Stimulated activated CD4-positive, alpha-beta T cell treated with anti-CD3 and anti-CD28 coated beads, Interleukin-1b, Interleukin-23, amount 100 ng/mL, for 4 hours (primary cell): Measurements from ENCODE around the gene TP53I13.
A peak's percentile ranks its signal among the peaks of the same experiment; 100 is the strongest.

Source experiments
- DNase-seq, 2 donors: peaks; one replicate each; pipeline ENCODE4 v3.0.0-alpha.2; 2020; ENCODE audit warnings: low read depth in 2 of 2

Gene TP53I13

DNA sequence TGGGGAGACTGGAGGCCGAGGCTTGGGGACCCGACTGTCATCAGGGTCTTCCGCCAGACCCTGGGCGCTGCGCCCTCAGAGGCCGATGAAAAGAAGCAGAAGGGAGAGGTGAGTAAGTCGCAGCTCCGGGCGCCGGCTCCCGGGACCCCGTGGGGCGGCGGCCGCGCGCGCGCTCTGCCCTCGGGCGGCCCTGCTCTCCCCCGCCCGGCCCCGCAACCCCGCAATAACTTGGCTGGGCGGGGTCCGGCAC lies 1.3 kb upstream of the TP53I13 start:
- no peak for DNase-seq

DNA sequence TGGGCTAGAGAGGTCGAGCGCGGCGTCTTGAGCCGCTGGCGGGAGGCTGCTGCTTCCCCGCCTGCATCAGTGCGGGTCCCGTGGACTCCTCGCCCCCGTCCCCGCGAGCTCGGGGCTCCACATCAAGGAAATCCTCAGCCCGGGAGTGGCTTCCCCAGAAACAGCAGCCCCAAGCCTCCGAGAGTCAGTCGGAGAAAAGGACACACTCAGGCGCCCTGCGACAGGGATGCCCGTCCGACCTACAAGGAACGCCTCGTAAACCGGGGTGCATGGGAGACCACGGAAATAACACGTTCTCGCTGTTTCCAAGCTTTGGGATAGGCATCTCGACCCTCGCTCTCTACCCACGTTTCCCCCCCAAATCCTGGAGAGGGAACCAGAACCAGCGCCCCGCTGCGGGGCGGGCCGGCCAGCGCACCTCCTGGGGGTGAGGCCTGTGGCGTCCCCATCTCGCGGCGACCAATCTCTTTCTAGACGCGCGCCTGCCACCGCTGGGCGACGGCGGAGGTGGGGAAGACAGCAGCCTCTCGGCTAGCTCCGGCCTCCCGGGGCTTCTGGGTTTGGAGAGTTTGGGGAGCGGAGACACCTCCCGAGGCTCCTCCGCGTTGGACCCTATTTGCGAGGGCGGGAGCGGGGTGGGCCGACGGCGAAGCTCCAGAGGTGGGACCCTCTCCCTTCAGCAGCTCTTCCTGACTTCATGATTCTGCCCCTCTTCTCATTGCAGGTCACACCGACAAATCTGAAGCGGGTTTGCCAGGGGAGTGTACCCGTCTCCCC lies 759 bp upstream of the TP53I13 start:
- DNase-seq = peak; percentile 53 to 60

DNA sequence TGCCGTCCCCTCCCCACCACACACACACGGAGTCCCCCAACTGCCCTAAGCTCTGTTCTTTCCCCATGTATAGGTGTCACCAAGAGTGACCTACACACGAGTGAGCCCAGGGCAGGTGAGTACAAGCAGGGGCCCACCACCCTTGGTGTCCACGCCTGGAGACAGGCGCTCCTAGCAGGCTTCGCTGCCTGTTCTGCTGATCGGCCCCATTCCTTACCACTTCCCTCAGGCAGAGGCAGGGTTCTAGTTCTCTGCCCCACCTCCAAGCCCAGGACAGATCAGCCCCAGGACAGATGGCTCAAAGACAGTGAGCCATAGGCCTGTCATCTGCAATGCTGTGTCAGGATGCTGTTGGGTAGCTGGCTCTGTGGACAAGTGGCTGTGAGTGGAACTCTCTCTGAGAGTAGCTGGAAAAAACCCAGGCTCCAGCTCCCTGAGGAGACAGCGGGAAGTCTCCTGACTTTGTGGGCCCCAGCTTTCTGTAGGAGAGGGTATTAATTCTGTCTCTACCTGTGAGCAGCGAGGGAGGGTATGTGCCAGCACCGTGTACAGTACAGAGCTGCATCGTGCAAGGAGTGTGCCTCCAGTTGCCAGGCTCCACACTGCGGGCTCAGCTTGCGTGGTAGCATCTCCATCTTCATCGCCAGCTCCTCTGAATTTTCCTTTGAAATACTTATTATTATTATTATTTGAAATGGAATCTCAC lies 897 bp downstream of the TP53I13 start:
- no peak for DNase-seq

DNA sequence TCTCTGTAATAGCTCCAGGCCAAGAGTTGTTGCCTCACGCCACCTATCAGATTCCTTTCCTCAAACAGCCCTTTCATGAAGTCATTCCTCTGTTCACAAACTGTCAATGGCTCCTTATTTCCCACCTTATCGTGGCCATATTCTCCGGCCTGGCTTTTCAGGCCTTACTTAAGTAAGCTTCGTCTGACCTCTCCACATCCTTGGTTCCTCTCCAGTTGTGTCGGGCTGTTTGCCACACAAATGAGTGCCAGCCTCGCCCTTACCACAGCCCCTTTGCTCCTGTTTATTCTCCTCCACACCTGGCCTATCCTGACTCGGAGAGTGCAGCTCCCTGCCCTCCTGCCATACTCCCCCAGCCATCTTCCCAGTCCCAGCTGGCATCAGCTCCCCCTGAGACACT lies 2.0 kb downstream of the TP53I13 start:
- DNase-seq = no peak

DNA sequence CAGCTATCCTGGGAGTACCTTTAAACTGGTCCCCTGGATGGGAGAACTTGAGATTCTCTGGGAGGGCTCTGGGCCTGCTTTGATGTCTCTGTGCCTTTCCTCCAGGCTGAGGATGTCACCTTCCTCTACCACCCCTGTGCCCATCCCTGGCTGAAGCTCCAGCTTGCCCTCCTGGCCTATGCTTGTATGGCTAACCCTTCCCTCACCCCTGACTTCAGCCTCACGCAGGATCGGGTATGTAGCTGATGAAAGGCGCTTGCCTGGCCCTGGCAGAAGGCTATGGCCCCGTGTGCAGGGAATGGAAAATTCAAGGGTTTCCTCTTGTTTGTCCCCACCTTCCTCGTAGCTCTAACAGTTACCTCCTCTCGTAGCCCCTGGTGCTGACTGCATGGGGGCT lies 3.0 kb downstream of the TP53I13 start:
- DNase-seq = no peak

DNA sequence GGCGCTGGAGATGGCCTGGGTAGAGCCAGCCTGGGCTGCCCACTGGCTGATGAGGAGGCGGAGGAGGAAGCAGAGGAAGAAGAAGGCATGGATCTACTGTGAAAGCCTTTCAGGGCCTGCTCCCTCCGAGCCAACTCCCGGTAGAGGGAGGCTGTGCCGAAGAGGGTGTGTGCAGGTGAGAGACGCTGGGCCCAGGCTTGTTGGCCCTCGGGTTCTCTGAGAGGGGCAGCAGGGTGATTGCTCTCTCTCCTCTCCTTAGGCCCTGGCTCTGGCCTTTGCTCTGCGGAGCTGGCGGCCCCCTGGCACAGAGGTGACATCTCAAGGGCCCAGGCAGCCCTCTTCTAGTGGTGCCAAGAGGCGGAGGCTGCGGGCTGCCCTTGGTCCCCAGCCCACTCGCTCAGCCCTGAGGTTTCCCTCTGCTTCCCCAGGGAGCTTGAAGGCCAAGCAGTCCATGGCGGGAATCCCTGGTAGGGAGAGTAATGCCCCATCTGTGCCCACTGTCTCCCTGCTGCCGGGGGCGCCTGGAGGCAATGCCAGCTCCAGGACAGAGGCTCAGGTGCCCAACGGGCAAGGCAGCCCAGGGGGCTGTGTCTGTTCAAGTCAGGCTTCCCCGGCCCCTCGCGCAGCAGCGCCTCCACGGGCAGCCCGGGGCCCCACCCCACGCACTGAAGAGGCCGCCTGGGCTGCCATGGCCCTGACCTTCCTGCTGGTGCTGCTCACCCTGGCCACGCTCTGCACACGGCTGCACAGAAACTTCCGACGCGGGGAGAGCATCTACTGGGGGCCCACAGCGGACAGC lies 3.6 kb downstream of the TP53I13 start:
- no peak for DNase-seq

DNA sequence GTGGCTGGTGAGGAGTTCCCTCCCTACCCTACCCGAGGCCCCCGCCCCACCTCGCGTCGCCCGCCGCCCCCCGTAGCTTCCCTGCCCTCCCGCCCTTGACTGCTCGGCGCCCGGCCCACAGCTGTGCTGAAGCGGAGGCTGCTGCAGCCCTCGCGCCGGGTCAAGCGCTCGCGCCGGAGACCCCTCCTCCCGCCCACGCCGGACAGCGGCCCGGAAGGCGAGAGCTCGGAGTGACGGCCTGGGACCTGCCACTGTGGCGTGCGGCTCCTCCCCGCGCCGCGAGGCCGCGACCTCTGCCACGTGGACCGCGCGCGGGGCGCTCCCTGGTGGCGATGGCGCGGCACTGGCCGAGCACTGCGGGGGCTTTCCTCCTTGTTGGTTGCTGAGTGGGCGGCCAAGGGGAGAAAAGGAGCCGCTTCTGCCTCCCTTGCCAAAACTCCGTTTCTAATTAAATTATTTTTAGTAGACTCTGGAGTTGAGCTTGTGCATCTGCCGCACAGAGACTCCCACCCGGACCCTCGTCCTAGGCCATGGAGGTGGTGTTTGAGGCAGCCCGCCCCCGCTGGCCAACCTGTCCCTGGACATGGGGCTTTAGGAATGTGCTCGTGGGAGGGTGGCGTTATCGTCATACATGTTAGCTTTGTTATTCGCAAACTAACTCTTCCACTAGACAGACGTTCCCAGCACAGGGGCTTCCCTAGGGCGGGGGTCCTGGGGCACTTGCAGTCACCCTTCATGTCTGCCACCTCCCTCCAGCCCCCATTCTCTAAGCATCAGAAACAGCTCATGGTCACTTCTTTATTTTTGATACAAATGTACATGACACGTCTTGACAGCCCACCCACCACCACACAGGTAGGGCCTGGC lies 4.4 kb downstream of the TP53I13 start:
- DNase-seq = peak; percentile 58 to 61

DNA sequence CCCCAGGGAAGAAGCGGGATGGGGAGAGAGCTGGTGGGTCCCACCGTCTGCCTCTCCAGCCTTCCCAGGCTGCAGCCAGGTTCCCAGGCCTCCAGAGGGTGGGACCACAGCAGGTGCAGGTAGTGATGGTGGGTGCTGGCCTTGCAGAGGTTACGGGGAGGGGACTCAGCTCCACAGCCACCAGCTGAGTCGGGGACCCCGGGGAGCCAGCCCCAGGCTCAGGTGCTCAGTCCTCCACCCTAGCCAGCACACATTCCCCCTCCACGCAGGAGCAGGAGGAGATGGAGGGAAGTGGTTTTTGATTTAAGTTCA lies 5.0 kb downstream of the TP53I13 start:
- DNase-seq = no peak

DNA sequence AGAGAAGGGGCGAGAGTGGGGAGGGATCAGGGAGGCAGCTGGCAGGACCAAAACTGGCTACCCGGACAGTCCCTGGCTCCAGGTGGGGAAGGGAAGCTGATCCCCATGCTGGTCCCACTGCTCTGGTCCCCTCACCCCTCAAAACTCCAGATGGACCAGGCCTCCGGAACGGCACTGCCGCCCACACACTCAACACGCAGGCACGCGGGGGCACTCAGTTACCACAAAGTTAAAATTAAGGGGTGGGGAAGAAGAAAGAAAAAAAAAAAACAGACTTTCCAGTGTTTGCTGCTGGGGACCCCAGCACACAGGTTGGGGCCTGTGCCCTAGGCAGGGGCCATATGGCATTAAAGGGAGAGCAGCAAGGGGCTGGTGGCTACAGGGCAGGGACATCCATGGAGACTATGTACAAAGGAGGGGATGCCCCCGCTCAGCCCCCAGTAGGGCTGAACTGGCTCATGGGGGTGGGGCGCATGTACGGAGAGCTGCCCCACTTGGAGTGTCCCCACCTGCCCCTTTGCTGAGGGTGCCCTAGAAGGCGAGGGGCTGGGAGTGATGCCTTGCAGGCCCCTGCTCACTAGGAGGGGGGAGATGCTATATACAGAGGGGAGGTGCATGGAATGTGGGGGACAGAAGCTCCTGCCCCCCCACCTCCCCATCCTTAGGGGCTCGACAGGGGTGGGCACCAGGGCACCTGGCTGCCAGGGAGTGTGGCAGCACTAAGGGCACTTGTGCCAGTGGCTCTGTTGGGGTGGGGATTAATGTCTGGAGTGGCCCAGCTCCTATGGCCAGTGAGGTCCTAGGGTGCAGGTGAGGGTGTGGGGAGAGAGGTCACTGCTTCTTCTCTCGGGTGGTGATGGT lies 5.6 kb downstream of the TP53I13 start:
- no peak for DNase-seq

DNA sequence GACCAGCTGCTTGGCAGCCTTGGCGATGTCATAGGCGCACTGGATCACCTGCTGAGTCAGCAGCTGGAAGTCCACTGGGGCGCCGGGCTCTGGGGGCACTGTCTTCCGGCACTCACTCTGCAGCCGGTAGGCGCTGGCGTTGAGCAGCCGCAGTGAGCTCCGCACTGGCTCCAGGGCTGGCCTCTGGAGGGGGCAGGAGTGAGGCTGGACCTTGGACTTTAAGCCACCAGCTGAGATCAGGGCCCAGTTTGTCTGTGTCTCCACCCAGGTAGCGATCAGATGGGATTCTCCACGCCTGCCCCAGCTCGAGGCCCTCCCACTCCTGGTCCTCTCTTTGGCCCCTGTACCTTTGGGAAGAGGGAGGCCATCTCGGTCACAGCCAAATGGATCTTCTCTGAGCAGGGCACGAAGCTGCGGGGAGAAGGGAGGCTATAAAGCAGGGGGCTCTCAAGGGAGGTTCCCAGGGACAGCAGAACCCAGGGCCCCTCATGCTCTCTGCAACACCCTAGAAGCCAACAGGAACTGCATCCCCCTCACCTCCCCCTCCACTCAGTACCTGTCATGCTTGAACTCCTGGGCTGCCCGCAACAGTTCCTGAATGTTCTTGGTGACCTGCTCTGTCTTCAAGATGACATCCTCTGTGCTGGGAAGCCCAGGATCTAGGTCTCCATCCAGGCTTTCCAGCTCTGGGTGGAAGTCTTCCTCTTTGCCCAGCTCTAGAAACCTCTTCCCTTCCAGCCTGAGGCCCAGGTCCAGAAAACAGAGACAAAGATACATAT lies 6.4 kb downstream of the TP53I13 start:
- no peak for DNase-seq

DNA sequence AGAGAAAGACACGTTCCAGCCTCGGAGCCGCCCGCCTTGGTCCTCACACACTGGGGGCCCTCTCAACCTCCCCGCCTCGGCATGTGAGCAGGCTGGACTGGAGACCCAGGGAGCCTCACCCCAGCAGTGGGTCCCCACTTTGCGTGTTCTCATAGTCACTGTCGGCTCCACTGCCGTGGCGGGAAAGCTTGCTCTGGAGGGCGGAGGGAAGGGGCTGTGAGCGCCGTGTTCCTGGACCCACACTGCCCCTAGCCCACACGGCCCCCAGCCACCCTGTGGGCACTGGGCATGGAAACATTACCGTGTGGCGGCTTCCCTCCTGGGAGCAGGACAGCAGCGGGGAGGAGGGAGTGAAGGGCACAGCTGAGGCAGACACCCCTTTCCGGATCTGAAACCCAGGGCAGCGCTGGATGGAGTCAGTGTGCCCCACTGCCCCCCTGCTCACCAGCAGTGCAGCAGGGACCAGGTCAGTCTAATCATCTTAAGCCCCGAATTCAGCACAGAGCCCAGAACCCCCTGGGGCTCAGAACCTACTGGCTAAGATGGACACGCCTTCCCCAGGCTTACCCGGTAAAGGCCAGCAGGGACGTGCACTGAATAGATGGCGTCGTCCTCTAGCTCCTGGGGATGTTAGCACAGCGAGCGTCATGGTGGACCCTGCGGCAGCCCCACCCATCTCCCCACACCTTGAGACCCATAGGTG lies 7.2 kb downstream of the TP53I13 start:
- no peak for DNase-seq

DNA sequence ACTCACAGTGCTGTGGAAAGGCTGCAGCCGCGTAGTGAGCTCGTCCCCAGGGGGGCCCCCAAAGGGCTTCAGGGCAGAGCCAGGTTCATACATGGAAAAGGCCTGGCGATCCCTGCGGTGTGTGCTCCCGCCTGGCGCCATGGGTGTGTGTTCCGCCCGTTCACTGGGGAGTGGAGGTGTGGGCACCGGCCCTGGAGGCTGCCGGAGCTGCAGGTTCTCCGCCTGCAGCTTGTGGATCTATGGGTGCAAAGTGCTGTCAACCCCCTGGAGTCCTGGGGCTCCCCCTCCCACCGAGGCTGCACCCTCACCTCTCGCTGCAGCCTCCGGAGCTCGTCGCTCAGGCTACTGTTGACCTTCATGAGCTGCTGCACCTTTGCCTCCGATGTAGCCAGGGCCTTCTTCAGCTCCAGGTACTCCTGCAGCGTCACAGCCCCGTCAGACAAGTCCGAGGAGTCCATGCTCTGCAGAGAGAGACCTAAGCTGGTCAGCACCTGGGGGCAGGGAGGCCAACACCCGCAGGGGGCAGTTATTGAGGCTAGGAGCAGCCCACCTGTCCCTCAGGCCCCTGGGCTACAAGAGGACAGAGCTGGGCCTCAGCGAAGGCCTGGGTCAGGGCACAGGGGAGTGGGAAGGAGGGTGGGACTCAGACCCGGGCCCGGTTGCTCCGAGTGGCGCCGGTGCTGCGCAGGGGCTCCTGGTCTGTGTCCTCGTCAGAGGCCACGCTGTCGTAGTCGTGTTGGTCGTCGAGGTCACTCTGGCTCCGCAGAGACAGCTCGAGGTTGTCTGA lies 7.9 kb downstream of the TP53I13 start:
- no peak for DNase-seq

DNA sequence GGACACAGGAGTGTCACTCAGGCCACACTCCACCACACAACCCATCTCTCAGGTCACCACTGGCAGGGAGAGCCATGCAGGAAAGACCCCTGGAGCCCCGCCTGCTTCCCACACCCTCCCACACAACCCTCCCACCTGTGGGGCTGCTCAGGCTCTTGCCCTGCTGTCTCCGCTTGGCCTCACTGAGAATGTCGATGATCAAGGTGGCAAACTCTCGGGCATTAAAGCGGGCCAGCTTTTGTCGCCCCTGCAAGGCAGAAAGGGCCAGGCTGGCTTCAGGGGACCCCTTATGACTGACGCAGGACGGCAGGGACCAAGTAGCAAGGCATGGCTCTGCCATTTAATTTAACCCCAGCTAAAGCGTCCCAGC lies 8.5 kb downstream of the TP53I13 start:
- DNase-seq = no peak

DNA sequence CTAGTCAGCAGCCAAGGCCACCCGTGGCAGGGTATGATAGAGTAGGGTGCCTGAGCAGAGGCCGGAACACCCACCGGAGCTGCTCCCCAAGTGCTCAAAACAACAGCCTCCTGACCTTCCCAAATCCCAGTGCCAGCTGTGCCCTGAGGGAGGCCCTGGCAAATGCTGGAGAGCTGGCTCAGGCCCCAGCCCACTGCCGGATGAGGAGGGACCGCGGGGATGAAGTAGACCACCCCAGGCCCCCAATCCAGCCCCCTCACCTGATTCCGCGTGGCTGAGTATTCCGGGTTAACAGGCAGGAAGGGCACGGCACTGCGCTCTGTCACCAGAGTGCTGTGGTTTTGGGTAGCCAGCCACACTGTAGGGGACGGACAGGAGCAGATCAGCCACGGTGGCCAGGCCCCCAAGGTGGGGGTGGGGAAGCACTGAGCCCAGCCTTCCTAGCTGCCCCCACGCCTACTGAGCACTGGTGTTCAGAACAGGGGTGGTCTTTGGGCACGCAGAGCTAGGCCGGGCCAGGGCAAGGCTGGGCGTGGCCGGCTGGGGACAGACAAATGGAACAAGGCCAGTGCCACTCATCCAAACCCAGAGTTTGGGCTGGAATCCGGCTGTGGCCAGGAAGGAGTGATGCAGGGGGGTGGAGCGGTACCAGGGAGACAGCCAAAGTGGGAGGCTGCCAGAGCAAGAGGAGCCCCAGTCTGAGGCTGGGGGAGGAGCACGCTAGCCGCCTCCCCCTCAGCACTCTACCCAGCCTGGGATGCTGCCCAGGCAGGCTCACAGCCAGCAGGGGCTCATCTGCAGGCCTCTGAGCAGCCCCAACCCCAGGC lies 9.1 kb downstream of the TP53I13 start:
- no peak for DNase-seq

DNA sequence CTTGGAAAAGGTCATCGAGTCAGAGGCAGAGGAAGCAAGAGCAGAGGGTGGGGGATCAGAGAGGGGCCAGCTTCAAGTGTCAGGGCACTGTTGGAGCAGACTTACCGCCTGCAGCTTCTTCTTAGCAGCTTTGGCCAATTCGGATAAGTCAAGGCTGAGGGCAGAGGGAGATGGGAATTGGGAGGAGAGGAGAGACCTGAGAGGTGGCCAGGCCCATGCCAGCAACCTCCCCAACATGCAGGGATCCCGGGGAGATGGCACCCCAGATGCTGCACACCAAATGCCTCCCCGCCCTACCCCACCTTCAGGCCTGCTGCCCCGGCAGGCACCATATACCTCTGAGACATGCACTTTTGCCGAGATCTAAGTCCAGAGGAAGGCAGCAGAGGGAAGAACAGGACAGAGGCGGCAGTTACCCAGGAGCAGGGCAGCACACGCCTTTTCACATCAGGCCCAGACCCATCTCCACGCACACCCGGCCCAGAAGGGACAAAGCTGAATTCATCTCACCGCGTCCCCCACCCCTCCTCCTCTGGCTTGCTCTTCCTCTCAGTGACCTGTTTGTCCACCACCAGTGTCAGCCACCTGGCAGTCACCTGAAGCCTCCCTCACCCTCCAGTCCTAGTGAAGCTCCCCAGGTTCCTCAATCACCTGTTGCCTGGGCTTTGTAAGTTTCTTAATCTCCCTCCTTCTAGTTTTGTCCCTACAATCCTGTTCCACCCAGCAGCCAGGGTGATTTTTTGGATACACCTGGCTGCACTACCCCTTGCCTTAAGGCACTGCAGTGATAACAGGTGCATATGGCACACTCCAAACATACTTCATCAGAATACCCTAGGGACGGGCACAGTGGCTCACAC lies 10.4 kb downstream of the TP53I13 start:
- no peak for DNase-seq

DNA sequence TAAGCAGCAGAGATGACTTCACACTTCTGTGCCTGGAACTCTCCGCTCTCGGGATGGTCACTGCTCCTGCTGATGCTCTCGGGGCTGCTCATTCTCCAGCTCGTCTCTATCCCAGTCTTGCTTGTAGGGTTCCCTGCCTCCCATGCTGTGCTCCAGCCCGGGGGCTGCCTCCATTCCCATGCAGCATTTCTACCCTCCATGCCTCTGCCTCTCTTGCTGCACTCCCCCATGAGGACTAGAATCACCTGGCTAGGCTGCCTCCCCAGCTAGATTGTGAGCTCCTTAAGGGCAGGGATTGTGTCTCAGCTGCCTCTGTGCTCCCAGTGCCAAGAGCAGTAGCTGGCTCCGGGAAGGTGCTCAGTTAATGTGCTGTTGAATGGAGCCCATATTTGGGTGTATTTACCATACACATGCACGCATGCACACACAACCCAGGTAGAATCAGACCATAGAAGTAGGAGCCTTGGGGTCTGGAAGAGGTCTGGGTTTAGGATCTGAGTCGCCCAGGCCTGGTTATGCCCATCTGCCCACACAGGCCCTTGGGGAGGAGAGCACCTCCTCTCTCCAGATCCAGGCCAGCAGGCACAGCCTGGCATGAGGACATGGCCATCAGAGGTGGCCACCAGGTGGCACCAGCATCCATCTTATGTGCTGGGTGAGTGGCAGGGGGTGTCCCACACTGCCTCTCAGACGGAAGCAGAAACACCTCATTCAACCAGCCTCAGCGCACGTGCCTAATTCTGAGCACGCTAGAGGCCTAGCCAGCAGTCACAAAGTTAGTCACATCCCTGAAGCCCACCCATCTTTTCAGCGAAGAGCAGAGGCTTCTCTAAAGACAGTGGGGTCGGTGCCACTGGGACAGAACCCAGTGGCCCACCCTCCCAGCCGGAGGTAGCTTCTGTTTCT lies 11.6 kb downstream of the TP53I13 start:
- peak; percentile 85 to 88 for DNase-seq
